ENCODE measurements around the gene GABRP.
"Not testable (repeated sequence)": the region's sequence is repeated elsewhere in the genome, so short reads cannot be mapped to it uniquely, and the experiment has no call there.

The GABRP gene

GRCh38 chr5:170809551-170809950, 26.0 kb downstream of the GABRP start:
- no peak for DNase-seq

DNA sequence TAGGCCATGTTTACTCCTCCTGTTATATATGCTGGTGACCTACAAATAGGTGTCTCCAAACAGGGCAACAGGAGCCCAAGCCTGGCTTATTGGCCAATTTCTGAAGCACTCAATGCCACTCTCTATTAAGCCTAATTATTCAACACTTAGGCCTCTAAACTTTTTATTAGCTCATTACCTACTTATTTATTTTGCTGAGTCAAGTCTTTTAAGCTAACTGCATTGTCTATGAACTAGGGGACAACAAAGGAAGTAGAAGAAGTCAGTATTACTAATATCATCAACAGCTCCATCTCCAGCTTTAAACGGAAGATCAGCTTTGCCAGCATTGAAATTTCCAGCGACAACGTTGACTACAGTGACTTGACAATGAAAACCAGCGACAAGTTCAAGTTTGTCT, 28.2 kb downstream of the GABRP start:
- DNase-seq, result no peak

DNA sequence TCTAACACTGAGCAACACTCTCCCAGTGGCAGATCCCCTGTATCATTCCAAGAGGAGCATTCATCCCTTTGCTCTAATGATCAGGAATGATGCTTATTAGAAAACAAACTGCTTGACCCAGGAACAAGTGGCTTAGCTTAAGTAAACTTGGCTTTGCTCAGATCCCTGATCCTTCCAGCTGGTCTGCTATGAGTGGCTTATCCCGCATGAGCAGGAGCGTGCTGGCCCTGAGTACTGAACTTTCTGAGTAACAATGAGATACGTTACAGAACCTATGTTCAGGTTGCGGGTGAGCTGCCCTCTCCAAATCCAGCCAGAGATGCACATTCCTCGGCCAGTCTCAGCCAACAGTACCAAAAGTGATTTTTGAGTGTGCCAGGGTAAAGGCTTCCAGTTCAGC, 29.7 kb downstream of the GABRP start:
- no peak for DNase-seq

GRCh38 chr5:170817195-170817594, 33.7 kb downstream of the GABRP start:
- DNase-seq, result no peak

- no peak for DNase-seq
Observed at GRCh38 chr5:170818232-170818631, 34.7 kb downstream of the GABRP start.

- DNase-seq, result no peak
Observed at GRCh38 chr5:170819824-170820223, 36.3 kb downstream of the GABRP start.

GRCh38 chr5:170821257-170821800, 37.8 kb downstream of the GABRP start:
- DNase-seq, result no peak

- DNase-seq, result no peak
Observed at GRCh38 chr5:170826117-170826516, 42.6 kb downstream of the GABRP start.

DNA sequence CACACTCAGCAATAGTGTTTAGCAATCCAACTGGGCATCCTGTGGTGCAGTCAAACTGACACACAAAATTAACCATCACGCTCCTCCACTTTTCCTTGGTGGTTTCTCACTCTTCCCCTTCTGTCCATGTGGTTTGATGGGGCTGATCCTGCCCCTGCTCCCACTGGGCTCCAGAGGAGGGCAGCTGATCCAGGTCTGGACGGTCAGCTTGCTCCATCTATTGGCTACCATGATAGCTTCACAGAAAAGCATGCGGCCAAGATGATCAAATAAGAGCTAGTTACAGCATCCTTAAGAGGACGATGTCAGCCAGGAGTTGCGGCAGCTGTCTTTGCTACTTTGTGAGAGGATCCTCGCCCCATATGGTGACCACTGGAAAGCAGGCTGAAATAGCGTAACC, 48.7 kb downstream of the GABRP start:
- DNase-seq, result no peak

GRCh38 chr5:170833981-170834380, 50.5 kb downstream of the GABRP start:
- not testable (repeated sequence) for DNase-seq

DNA sequence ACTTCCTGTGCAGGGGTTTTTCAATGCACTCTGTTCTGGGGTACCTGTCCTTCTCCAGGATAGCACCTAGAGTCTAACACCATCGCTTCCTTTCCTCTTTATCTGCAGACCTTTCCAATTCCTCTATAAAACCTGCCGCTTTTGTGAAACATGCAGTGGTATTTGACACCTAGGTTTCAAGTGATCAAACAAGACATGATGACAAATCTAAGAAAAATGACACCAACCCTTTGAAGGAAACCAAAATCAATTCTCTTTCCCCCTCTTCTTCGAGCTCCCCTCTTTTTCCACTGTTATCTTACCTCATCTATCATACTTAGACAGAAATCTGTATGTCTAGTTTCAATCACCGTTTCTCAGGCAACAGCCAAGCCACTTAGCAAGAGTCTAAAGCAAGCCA, 52.7 kb downstream of the GABRP start:
- no peak for DNase-seq

DNA sequence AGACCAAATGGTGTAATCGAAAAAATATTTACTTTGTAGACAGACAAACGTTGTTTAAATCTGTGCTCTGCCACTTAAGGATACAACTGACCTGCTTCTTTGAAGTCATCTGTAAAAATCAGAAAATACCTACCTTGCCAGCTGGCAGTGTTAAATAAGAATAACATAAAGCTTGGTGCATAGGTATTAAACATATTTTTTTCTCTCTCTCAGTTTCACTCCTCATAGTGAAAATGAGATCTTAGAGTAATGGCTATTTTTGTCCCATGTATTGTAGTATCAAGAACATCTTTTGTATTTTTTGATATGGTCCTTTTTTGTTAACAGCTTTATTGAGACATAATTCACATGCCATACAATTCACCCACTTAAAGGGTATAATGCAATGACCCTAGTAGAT, 60.3 kb downstream of the GABRP start:
- DNase-seq, result no peak

GRCh38 chr5:170844651-170845050, 61.1 kb downstream of the GABRP start:
- DNase-seq, result no peak

- DNase-seq, result no peak
Observed at GRCh38 chr5:170846416-170846815, 62.9 kb downstream of the GABRP start.

GRCh38 chr5:170846846-170847245, 63.3 kb downstream of the GABRP start:
- DNase-seq, result no peak

GRCh38 chr5:170848033-170848432, 64.5 kb downstream of the GABRP start:
- no peak for DNase-seq

DNA sequence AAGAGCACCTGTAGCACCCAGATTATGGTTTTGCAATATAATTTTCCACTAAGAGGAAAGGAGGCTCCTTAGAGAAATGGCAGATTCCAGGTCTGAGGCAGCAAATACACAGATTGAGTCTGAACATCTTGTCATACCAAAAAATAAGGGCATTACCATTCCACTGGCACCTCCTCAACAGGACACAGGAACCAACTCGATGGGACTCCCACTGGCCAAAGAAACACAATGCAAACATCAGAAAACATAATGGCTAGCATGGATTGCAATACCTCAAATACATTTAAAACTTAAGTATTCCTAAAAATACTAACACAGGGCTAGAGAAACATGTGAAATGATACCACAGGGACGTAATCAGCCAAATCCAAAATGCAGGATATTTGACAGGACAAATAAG, 65.8 kb downstream of the GABRP start:
- DNase-seq, result no peak

- DNase-seq, result no peak
Observed at GRCh38 chr5:170854566-170854965, 71.0 kb downstream of the GABRP start.

DNA sequence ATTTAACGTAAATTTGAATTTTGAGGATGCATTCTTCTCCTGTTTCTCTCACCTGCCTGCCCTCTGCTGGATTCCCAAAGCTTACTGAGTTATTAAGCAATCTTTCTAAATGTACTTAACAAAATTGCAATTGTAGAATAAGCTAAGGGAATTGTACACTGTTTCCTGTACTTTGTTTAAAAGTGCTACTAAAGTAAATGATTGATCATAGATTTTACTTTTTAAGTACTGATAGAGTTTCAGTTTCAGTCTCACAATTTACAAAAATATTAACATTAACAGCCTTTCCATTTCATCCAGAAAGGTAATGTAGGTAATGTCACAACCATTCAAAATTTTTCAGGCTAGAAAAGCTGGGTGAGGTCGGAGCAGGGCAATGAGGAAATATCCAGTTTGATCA, 73.5 kb downstream of the GABRP start:
- no peak for DNase-seq

- DNase-seq, result no peak
Observed at GRCh38 chr5:170860415-170860814, 76.9 kb downstream of the GABRP start.

- DNase-seq, result no peak
Observed at GRCh38 chr5:170860818-170861666, 77.5 kb downstream of the GABRP start.

GRCh38 chr5:170861667-170861916, 78.1 kb downstream of the GABRP start:
- no peak for DNase-seq

GRCh38 chr5:170861917-170862766, 78.6 kb downstream of the GABRP start, which contains the start of gene RANBP17:
RANBP17 (plus strand) TSS chr5:170862018.
- DNase-seq, result no peak

- no peak for DNase-seq
Observed at GRCh38 chr5:170863646-170864045, 80.1 kb downstream of the GABRP start.

Data from stimulated activated CD4-positive, alpha-beta T cell treated with anti-CD3 and anti-CD28 coated beads, Interleukin-4, amount 100 ng/mL, for 4 hours (primary cell).